EL (cell line): Measurements from ENCODE around the gene DHX57.

Experiments used
- DNase-seq: peaks from one replicate; pipeline ENCODE4 v3.0.0-alpha.2; 2016

DHX57 gene

DNA sequence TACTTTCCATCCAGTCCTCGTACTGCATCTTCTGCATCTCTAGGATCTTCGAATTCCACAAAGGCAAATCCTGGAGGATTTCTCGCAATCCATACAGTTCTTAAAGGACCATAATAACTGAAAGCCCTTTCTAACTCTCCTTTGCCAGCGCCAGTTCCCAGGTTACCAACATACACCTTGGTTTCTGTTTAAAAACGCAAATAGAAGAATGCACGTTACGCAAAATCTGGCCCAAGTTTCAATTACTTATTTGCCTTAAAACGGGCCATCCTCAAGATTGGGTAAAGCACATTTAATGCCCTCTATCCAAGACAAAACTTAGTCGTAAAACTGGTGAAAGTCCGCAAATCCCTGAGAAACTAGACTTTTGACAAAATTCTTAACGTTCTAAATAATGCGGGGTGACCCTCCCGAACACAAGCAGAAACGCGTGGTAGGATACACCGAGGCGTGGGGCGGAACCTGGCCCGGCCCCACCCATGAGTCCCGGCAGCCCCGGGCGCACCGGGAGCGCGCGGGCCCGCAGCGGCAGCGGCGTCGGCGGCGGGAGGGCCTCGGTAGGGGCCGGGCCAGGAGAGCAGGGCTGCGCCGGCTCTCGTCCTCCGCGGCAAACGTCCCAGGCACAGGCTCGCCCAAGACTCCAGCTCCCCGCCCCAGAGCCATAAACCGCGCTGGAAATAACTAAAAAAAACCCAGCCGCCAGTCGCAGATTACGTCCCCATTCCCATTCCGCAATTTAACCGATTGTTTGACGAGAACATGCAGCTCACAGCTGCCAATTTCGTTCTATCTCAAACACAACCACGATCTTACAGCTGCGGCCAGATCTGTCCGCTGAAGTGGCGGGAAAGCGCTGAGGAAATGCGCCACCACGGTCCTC is 125.5 kb downstream of the DHX57 start:
- no peak for DNase-seq

DNA sequence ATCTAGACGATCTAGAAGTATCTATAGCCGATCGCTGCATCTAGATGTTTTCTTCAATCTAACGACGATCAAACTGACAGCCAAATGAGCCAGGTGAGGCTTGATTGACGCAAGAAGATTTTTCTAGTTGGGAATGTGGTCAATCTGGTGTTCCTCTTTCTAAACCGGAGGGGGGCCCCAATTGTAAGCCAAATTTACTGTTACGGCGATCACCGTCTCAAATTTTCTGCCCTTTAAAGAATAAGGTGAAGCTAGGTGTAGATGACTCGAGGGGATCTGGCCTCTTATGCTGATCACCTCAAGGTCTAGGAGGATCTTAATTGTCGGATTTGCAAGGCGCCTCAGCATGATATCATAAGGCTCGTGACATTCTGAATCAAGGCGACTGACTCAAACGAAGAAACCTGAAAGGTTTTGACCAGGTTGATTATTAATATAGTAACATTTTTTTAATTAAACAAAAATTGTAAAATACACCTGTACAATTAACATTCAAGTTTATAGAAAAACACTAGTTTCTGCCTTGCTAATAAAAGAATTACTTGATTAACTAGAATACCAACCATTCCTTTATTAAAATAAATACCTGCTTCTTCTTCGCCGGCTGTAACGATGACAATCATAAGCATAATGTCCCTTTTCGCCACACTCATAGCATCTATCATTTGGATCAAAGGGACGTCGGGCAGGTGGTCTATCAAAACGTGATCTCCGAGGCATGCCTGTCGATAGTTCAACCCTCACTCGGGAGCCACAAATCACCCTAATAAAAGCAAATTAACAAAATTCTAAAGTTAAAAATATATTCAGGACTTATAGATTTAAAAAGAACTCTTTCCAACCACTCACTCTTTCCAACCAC is 126.6 kb downstream of the DHX57 start:
- DNase-seq: no peak

DNA sequence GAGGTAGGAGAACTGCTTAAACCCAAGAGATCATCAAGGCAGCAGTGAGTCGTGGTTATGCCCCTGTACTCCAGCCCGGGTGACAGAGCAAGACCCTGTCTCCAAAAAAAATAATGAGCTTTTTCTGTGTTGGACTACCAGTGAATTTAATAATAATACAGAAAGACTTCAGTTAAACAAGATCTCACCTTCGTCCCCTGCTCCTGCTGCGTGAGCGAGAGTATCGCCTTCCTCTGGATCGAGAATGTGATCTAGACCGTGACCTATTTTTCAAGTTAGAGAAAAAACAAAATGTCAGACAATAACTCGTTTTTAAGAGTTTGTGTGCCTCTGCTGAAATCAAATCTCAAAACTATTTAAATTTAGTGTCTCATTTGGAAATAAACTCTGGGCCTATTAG is 127.3 kb downstream of the DHX57 start:
- no peak for DNase-seq

DNA sequence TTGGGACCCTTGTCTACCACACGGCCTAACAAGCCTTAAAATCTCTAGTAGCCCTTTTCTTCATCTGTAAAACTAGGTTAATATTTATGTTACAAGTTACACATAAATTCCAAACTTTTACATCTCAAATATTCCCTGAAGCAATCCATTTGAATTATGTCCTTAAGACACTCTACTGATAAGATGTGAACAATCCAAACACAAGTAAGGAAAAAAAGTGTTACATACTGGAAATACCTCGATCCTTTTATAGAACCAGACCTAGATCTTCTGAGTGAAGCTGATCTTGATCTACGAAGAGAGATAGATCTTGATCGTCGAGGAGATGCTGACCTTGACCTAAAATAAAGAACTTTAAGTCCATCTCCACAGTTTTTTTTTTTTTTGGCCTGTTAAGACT is 127.9 kb downstream of the DHX57 start:
- no peak for DNase-seq
